GM12892 (cell line): ENCODE data around the gene UBN2. TPM values are rescaled to one million over a fixed set of nuclear protein-coding genes. Genes with fewer than 3 reads are reported as not detected.

ENCODE experiments used
- DNase-seq: peaks from one replicate; pipeline ENCODE4 v3.0.0; 2011; ENCODE audit not compliant: insufficient read length
- FAIRE-seq: peaks from 2 replicates; lab custom pipeline; 2011; peaks lifted over from hg19 to GRCh38; lab: Jason Lieb, UNC
- POLR2A ChIP-seq: IDR thresholded peaks from 2 replicates; pipeline ENCODE4 v1.6.1; 2011; ENCODE audit warnings: low read depth, low read length, control low read depth
- POLR2AphosphoS5 ChIP-seq: IDR thresholded peaks from 2 replicates; pipeline ENCODE4 v1.6.1; 2011; ENCODE audit warnings: low read depth, low read length, control low read depth
- TAF1 ChIP-seq: IDR thresholded peaks from 2 replicates; pipeline ENCODE4 v1.6.1; 2011; ENCODE audit warnings: low read depth, mild to moderate bottlenecking, control low read depth, low read length, borderline replicate concordance
- polyA plus RNA-seq: library from polyadenylated mRNA; unstranded; fragments of >200 nt; gene quantifications from one replicate; pipeline ENCODE4 v1.2.1, GENCODE V29; 2012; ENCODE audit warnings: missing spikeins, inconsistent platforms; ENCODE audit not compliant: missing spikeins

UBN2 gene
- 4.3 TPM for polyA plus RNA-seq

DNA sequence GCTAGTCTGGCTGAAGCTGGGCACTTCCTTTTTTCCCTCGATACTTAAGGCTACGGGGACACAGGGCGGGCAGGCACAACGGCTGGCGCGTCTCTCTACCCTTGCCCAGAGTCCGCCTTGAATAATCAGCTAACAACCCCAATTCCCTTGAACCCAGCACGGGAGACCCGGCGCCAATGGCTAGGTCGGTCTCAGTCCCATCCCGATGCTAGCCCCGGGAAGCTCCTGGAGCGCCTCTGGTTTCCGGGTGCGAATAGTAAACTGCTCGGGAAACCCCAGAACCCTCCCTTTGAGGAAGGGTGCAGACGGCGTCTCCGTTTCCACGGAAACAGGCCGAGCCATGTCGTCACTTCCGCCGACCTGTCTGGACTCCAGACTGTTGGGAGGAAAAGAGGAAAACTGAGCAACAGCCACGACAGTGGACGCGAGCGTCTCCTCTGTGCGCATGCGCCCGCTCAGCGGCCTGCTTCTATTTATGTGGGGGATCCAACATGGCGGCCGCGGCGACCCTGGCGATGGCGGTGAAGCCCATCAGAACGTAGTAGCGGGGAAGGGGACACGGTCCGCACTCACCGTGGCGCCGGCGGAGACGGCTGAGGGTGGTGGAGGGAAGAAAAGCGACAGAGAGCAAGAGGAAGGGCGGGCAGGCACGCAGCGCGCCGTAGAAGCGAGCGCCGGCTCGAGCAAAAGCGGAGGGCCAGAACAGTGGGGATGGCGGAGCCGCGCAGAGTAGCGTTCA, at the start of gene UBN2:
Gene UBN2, plus strand, starts transcription at position 464 of the 739 bp plus-strand sequence. Its CDS starts 248 bp downstream, at position 712.
- DNase-seq = peak; percentile 88

DNA sequence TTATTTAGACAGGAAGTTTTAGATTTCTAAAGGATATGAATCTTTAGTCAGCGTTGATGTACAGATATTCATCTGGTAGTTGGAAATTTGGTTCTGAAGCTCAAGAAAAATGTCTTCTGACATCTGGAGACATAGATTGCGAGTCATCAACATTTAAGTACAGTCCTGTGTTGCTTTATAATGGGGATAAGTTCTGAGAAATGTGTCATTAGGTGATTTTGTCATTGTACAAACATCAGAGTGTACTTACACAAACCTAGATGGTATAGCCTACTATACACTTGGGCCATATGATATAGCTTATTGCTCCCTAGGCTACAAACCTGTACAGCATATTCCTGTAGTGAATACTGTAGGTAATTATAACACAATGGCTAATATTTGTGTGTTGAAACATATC, 49.6 kb upstream of the UBN2 start:
- no peak for TF ChIP-seq TAF1
- no peak for TF ChIP-seq POLR2AphosphoS5
- no peak for TF ChIP-seq POLR2A
- FAIRE-seq (no peak), DNase-seq (no peak)

More for the DNA sequence above, at the start of gene UBN2:
- peak; percentile 98 for FAIRE-seq
- TF ChIP-seq POLR2AphosphoS5 = no peak
- peak; percentile 49; the same call in 1 of the 2 replicates for TF ChIP-seq POLR2A

DNA sequence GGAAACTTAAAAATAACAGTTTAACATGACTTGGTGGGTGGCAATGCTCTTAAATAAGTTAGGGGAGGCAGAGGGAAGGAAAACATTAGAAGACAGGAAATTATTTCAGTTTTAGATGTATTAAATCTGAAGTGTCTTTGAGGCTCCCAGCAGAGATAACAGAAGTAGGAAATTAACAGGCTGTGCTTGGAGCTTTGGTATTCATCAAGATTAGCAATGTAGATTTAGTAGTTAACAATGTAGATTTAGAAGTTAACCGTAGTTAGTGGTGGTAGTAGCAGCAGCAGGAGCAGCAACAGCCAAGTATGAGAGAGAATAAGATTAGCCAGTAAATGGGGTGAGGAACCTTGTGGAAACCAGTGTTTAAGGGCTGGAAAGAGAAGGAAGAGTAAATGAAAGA, 48.7 kb upstream of the UBN2 start:
- no peak for FAIRE-seq
- no peak for TF ChIP-seq TAF1
- no peak for TF ChIP-seq POLR2AphosphoS5
- TF ChIP-seq POLR2A = no peak
- DNase-seq = no peak

- no peak for DNase-seq
- FAIRE-seq = no peak
- TF ChIP-seq POLR2AphosphoS5 (no peak), TAF1 (no peak), POLR2A (no peak)
Measured at GRCh38 chr7:139183251-139183650, 47.8 kb upstream of the UBN2 start.

GRCh38 chr7:139183878-139184338, 47.1 kb upstream of the UBN2 start:
- FAIRE-seq (no peak), DNase-seq (no peak)
- TF ChIP-seq POLR2AphosphoS5 (no peak), POLR2A (no peak), TAF1 (no peak)

GRCh38 chr7:139186146-139186545, 44.9 kb upstream of the UBN2 start:
- no peak for FAIRE-seq
- no peak for DNase-seq
- TF ChIP-seq POLR2A (no peak), TAF1 (no peak), POLR2AphosphoS5 (no peak)

DNA sequence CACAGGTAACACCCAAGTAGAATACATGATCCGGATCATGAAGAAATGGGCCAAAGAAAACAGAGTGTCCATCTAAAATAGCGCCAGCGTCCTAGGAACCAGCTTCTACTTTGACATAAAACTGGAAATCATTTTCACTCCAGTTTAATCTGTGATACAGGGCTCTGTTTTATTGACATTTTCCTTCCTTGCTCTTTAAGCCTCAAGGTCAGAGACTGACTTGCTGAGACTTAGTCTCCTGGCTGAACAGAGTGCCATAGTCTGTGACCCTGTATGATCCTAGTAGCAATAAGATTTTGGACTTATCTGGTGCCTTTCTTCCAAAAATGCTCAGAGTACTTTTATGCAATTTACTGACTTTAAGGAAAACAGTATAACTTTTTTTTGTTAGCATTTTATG, 41.7 kb upstream of the UBN2 start:
- no peak for FAIRE-seq
- no peak for DNase-seq
- no peak for TF ChIP-seq TAF1
- no peak for TF ChIP-seq POLR2AphosphoS5
- TF ChIP-seq POLR2A = no peak

- FAIRE-seq (no peak), DNase-seq (no peak)
- TF ChIP-seq POLR2A = no peak
- TF ChIP-seq POLR2AphosphoS5 = no peak
- no peak for TF ChIP-seq TAF1
Measured at GRCh38 chr7:139192014-139192706, 38.9 kb upstream of the UBN2 start.

- DNase-seq = no peak
- FAIRE-seq = no peak
- TF ChIP-seq TAF1 (no peak), POLR2AphosphoS5 (no peak), POLR2A (no peak)
Measured at GRCh38 chr7:139200382-139200781, 30.7 kb upstream of the UBN2 start.

DNA sequence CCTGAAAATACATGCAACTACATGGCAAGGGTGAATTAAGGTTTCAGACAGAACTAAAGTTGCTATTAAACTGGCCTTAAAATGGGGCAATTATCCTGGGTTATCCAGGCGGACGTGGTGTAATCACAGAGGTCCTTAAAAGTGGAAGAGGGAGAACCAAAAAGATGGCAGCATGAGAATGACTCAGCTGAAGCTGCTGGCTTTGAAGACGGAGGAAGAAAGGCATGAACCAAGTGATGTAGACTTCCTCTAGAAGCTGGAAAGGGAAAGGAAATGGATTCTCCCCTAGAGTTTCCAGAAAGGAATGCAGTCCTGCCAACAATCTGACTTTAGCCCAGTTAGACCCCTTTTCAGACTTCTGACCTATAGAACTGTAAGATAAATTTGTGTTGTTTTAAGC, 27.0 kb upstream of the UBN2 start:
- DNase-seq (no peak), FAIRE-seq (no peak)
- TF ChIP-seq TAF1 (no peak), POLR2A (no peak), POLR2AphosphoS5 (no peak)

- TF ChIP-seq POLR2A (no peak), POLR2AphosphoS5 (no peak), TAF1 (no peak)
- DNase-seq = no peak
- FAIRE-seq = no peak
Measured at GRCh38 chr7:139205843-139206242, 25.2 kb upstream of the UBN2 start.
